HG03095 (cell line): Measurements from ENCODE around the gene STEAP1B.

Experiments used
- ATAC-seq: cut with Tn5 transposase; IDR thresholded peaks from one replicate; pipeline ENCODE4 v1.9.1; 2021; ENCODE audit warnings: moderate library complexity; ENCODE audit not compliant: unreplicated experiment

The STEAP1B gene

GRCh38 chr7:22375359-22376048, 124.5 kb downstream of the STEAP1B start:
- ATAC-seq: no peak

- ATAC-seq: no peak
Measured at GRCh38 chr7:22373911-22374310, 126.1 kb downstream of the STEAP1B start.

DNA sequence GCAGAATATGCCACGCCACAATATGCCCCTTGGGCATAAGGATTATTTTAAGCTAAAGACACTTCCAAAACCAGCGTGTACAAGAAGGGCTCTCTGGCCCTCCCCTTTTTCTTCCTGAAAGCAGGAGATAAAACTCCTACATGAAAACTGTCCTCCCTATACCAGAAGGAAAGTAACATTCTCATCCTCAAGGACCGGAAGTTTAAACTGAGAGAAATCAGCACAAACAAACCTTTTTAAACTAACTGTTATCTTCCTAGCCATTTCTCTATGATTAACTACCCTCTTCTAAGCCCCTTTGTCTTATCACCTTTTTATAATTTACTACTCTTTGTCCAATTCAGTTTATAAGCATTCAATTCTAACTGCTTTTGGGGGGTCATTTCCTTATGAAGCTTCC, 126.6 kb downstream of the STEAP1B start:
- no peak for ATAC-seq

DNA sequence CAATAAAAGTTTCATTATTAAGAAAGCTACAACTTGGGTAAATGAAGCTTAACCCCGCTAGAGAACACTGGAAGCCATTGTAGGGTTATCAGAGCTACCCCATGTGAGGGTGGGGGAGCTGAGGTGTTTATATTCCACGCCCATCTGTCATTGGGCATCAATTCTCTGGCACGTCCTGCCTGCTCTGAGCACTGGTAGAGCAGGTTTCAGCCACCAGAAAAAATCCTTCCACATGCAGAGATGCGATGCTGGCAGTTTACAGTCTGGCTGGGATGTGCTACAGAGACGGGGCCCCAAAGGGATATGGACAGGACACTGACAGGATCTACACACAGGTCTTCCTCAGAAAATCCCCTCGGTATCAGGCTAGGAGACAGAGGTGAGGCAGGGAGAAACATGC, 127.1 kb downstream of the STEAP1B start:
- no peak for ATAC-seq

GRCh38 chr7:22371878-22372277, 128.1 kb downstream of the STEAP1B start:
- no peak for ATAC-seq
